ENCODE measurements around the gene DNER.
"Not testable (repeated sequence)": the region's sequence is repeated elsewhere in the genome, so short reads cannot be mapped to it uniquely, and the experiment has no call there.

The DNER gene

DNA sequence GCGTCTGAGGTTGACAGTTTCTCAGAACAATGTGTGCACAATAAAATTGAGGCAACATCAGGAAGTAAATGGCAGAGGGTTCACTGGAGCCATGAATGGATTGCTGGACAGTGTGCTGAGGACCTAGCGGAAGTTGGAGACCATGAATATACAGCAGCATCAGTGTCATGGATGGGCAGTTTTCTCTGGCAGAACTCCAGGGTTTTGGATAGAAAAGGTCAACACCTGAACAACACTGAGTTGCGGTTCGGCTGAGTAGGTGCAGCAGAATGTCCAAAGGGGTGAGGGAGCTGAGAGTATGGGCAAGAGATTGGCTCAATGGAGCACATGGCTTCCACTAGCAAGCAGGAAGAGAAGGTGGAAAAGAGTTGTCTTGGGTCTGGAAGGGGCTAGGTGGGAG lies 73.7 kb downstream of the DNER start:
- Mint-ChIP-seq H3K9me3 (no peaks in the 10 kb centered on the region), H3K36me3 (ENCODE audit: low read depth) (no peaks in the 10 kb centered on the region), H3K27ac (no peak overlapping the region), H3K4me3 (no peak overlapping the region), H3K4me1 (ENCODE audit: low read depth) (no peaks in the 10 kb centered on the region), H3K27me3 (ENCODE audit: low read depth) (no peaks in the 10 kb centered on the region)
- no peak for DNase-seq (ENCODE audit: low spot score)

- H3K4me1 Mint-ChIP-seq (ENCODE audit: low read depth), result no peaks in the 10 kb centered on the region
- DNase-seq (ENCODE audit: low spot score), result no peak
- H3K27ac Mint-ChIP-seq, result no peak overlapping the region
- H3K4me3 Mint-ChIP-seq, result no peak overlapping the region
- H3K36me3 Mint-ChIP-seq (ENCODE audit: low read depth), result no peaks in the 10 kb centered on the region
- H3K27me3 Mint-ChIP-seq (ENCODE audit: low read depth), result peaks cover 8% of the 10 kb centered on the region
- H3K9me3 Mint-ChIP-seq, result no peaks in the 10 kb centered on the region
Measured at GRCh38 chr2:229636571-229636970, 77.8 kb downstream of the DNER start.

- Mint-ChIP-seq H3K4me3 (no peak overlapping the region), H3K4me1 (ENCODE audit: low read depth) (no peaks in the 10 kb centered on the region), H3K27me3 (ENCODE audit: low read depth) (peaks cover 8% of the 10 kb centered on the region), H3K27ac (no peak overlapping the region), H3K36me3 (ENCODE audit: low read depth) (no peaks in the 10 kb centered on the region), H3K9me3 (no peaks in the 10 kb centered on the region)
- no peak for DNase-seq (ENCODE audit: low spot score)
Measured at GRCh38 chr2:229635371-229635680, 79.0 kb downstream of the DNER start.

DNA sequence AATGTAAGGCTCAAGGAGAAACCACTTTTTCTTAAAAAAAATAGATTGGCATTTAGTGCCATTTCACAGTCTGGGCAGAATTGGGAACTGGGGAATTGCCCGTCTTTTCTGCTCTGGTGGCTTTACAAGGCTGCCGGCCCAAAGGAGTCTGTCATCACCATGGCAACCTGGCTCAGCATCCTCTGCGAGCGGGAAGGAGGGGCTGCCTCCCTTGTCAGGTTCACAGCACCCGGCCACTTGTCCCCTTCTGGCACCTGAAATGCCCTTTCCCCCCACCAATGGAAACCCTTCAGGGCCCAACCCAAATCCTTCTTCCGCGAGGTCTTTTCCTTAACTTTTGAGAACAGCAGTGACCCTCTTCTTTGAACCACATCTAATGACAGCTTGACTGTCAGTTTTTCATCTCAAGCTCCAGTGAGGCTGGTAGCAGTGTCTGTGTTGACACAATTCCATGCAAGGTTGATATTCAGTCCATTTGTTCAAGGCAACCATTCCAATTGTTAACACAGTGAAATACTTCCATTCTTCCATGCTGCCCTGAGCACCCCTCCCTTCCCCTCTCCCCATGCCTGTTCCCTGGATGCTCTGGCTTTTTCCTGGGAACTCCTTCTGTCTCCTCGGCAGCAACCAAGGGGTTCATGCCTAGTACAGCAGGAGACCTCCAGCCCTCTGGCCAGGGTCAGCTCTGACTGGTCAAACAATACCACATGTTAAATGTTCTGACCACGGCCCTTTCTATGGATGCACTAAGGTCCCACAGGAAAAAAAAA lies 79.6 kb downstream of the DNER start:
- H3K36me3 Mint-ChIP-seq (ENCODE audit: low read depth), result no peaks in the 10 kb centered on the region
- peaks cover 8% of the 10 kb centered on the region for H3K27me3 Mint-ChIP-seq (ENCODE audit: low read depth)
- no peak overlapping the region for H3K4me3 Mint-ChIP-seq
- H3K4me1 Mint-ChIP-seq (ENCODE audit: low read depth), result no peaks in the 10 kb centered on the region
- no peak overlapping the region for H3K27ac Mint-ChIP-seq
- no peaks in the 10 kb centered on the region for H3K9me3 Mint-ChIP-seq
- DNase-seq (ENCODE audit: low spot score), result no peak

DNA sequence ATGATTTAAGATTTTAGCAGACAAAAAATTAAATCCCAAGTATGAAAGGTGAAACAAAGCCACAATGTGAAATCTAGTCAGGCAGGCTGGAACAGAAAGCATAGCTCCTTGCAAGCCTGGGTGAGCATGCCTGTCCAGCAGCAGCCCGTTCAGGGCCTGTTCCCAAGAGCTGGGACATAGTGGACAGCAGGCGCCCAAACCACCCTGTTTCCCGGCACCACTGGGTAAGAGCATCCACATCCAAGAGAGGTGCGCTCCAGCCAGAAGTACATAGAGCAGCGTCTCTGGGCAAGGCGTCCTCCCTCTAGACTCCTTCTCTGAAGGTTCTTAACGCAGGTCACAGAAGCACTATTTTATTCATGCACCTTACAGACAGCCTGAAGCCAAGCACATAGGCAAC lies 80.8 kb downstream of the DNER start:
- Mint-ChIP-seq H3K9me3 (no peaks in the 10 kb centered on the region), H3K4me3 (no peak overlapping the region), H3K4me1 (ENCODE audit: low read depth) (no peaks in the 10 kb centered on the region), H3K27ac (no peak overlapping the region), H3K27me3 (ENCODE audit: low read depth) (peaks cover 10% of the 10 kb centered on the region), H3K36me3 (ENCODE audit: low read depth) (no peaks in the 10 kb centered on the region)
- DNase-seq (ENCODE audit: low spot score), result no peak

GRCh38 chr2:229629039-229629438 lies 85.3 kb downstream of the DNER start:
- no peak for DNase-seq (ENCODE audit: low spot score)
- Mint-ChIP-seq H3K27ac (no peak overlapping the region), H3K27me3 (ENCODE audit: low read depth) (peaks cover 6% of the 10 kb centered on the region), H3K4me3 (no peak overlapping the region), H3K36me3 (ENCODE audit: low read depth) (no peaks in the 10 kb centered on the region), H3K9me3 (no peaks in the 10 kb centered on the region), H3K4me1 (ENCODE audit: low read depth) (no peaks in the 10 kb centered on the region)

DNA sequence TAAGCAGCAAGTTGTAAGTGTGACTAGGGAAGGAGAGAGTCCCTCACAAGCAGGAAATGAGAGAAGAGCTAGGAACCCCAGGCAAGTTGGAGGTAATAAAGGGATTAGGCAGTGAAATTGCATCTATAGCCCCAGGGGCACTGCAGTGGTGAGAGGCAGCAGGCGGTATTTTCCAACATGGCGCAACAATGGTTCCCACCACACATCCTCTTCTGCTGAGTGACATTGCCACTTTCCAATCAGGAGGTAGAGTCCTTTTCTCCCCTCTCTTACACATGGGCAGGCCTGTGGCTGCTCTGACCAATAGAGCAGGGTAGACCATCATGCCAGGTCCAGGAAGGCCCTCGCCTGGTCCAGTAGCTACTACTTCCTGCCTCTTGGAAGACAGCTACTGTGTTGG lies 86.6 kb downstream of the DNER start:
- Mint-ChIP-seq H3K36me3 (ENCODE audit: low read depth) (no peaks in the 10 kb centered on the region), H3K4me1 (ENCODE audit: low read depth) (no peaks in the 10 kb centered on the region), H3K4me3 (no peak overlapping the region), H3K27ac (no peak overlapping the region), H3K27me3 (ENCODE audit: low read depth) (peaks cover 6% of the 10 kb centered on the region), H3K9me3 (no peaks in the 10 kb centered on the region)
- DNase-seq (ENCODE audit: low spot score), result no peak

- H3K4me1 Mint-ChIP-seq (ENCODE audit: low read depth), result no peaks in the 10 kb centered on the region
- H3K4me3 Mint-ChIP-seq, result no peak overlapping the region
- no peak overlapping the region for H3K27ac Mint-ChIP-seq
- no peaks in the 10 kb centered on the region for H3K9me3 Mint-ChIP-seq
- H3K36me3 Mint-ChIP-seq (ENCODE audit: low read depth), result no peaks in the 10 kb centered on the region
- DNase-seq (ENCODE audit: low spot score), result no peak
- H3K27me3 Mint-ChIP-seq (ENCODE audit: low read depth), result no peaks in the 10 kb centered on the region
Measured at GRCh38 chr2:229622495-229623355, 91.6 kb downstream of the DNER start.

GRCh38 chr2:229620759-229621158 lies 93.6 kb downstream of the DNER start:
- Mint-ChIP-seq H3K27me3 (ENCODE audit: low read depth) (no peaks in the 10 kb centered on the region), H3K9me3 (no peaks in the 10 kb centered on the region), H3K36me3 (ENCODE audit: low read depth) (no peaks in the 10 kb centered on the region), H3K27ac (no peak overlapping the region), H3K4me3 (no peak overlapping the region), H3K4me1 (ENCODE audit: low read depth) (no peaks in the 10 kb centered on the region)
- DNase-seq (ENCODE audit: low spot score), result no peak

DNA sequence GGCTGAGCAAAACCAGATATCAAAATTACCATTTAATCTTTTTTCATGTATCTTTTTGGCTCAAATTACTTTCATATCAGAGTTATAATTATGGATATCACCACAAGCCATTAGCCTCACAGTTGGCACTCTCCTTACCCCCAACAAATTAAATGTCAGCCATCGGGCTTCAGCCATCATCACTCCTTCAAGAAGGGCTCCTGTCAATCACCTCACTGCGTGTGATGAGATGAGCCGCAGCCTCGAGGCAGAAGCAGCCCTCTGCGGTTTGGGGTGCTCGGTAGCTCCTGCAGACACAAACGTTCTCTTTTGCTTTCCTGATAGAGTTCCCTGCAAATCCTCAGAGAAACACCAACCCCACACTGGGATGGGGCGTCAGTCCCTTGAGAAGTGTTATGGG lies 94.1 kb downstream of the DNER start:
- Mint-ChIP-seq H3K4me1 (ENCODE audit: low read depth) (no peaks in the 10 kb centered on the region), H3K36me3 (ENCODE audit: low read depth) (no peaks in the 10 kb centered on the region), H3K4me3 (no peak overlapping the region), H3K27me3 (ENCODE audit: low read depth) (no peaks in the 10 kb centered on the region), H3K27ac (no peak overlapping the region), H3K9me3 (no peaks in the 10 kb centered on the region)
- no peak for DNase-seq (ENCODE audit: low spot score)

- Mint-ChIP-seq H3K36me3 (ENCODE audit: low read depth) (no peaks in the 10 kb centered on the region), H3K27ac (no peak overlapping the region), H3K27me3 (ENCODE audit: low read depth) (no peaks in the 10 kb centered on the region), H3K4me1 (ENCODE audit: low read depth) (no peaks in the 10 kb centered on the region), H3K9me3 (no peaks in the 10 kb centered on the region), H3K4me3 (no peak overlapping the region)
- no peak for DNase-seq (ENCODE audit: low spot score)
Measured at GRCh38 chr2:229616433-229616832, 97.9 kb downstream of the DNER start.

DNA sequence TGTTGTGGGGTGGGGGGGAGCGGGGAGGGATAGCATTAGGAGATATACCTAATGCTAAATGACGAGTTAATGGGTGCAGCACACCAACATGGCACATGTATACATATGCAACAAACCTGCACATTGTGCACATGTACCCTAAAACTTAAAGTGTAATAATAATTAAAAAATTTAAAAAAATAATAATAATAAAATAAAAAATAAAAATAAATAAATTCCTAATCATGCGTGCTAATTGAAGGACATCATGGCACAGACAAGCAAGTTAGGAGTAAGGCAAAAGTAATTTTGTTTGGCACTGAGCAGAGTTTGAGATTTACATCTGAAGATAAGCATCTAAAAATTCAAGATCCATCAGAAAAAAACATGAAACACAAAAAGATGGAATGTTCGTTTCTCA lies 100.3 kb downstream of the DNER start:
- not testable (repeated sequence) for H3K36me3 Mint-ChIP-seq (ENCODE audit: low read depth); DNase-seq (ENCODE audit: low spot score); H3K27me3 Mint-ChIP-seq (ENCODE audit: low read depth); H3K4me1 Mint-ChIP-seq (ENCODE audit: low read depth); H3K4me3 Mint-ChIP-seq; H3K27ac Mint-ChIP-seq; H3K9me3 Mint-ChIP-seq

DNA sequence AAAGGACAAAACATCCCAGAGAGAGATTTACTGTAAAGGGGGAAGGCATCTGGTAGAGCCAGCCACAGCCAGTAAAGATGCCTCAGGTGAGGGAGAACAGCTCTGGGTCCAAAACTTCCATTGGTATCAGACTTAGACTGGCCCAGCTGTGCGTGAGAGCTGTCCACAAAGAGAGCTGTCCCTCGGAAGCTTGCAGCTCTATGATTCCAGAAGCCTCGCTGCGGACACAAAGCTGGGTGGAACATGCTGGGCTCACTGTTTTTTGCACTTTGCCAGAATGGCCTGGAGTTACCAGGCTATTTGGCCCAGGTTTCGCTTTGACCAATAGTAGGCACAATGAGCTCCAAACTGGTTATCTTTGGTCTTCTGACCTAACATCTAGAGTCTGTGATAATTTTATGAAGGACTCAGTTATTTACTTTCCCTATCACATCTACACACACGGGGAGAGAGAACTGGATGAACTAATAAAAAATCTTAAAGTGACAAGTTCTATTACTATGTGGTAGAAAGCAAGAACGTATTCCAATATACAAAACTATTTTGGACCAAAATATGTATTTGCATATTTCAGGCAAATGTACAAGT lies 101.9 kb downstream of the DNER start:
- no peaks in the 10 kb centered on the region for H3K4me1 Mint-ChIP-seq (ENCODE audit: low read depth)
- no peaks in the 10 kb centered on the region for H3K9me3 Mint-ChIP-seq
- no peak overlapping the region for H3K4me3 Mint-ChIP-seq
- DNase-seq (ENCODE audit: low spot score), result no peak
- H3K27ac Mint-ChIP-seq, result no peak overlapping the region
- no peaks in the 10 kb centered on the region for H3K27me3 Mint-ChIP-seq (ENCODE audit: low read depth)
- no peaks in the 10 kb centered on the region for H3K36me3 Mint-ChIP-seq (ENCODE audit: low read depth)

GRCh38 chr2:229611360-229611759 lies 103.0 kb downstream of the DNER start:
- Mint-ChIP-seq H3K27ac (no peak overlapping the region), H3K36me3 (ENCODE audit: low read depth) (no peaks in the 10 kb centered on the region), H3K4me3 (no peak overlapping the region), H3K4me1 (ENCODE audit: low read depth) (no peaks in the 10 kb centered on the region), H3K9me3 (no peaks in the 10 kb centered on the region), H3K27me3 (ENCODE audit: low read depth) (no peaks in the 10 kb centered on the region)
- DNase-seq (ENCODE audit: low spot score), result no peak
